WTC11 (cell line): ENCODE measurements around the gene TNFAIP3. TPM values are rescaled to one million over a fixed set of nuclear protein-coding genes. Genes with fewer than 3 reads are reported as not detected.
A peak's percentile ranks its signal among the peaks of the same experiment; 100 is the strongest.

Source experiments
- ATAC-seq: fragments of 200-7000 bp; cut with Tn5 transposase; 2 replicates; pipeline ENCODE4 v1.10.0; 2021; ENCODE audit warnings: mild to moderate bottlenecking, moderate library complexity
- CTCF ChIA-PET: fragments of 300-600 bp; sonication (Branson Sonifier 250); formaldehyde crosslinking; loops from one replicate; lab custom pipeline; 2021; ENCODE audit warnings: antibody characterized with exemption; lab: Charles Lee
- POLR2A ChIA-PET: fragments of 350-600 bp; sonication (Branson Sonifier 250); formaldehyde crosslinking; loops from one replicate; lab custom pipeline; 2021; ENCODE audit warnings: antibody characterized with exemption; lab: Charles Lee
- DNase-seq: peaks from one replicate; pipeline ENCODE4 v3.0.0; 2021; ENCODE audit warnings: low spot score
- H3K27ac Mint-ChIP-seq: 2 replicates; pipeline ENCODE4 v1.8.0; 2021; ENCODE audit warnings: mixed read lengths
- H3K27me3 Mint-ChIP-seq: 2 replicates; pipeline ENCODE4 v1.8.0; 2021; ENCODE audit warnings: low read depth, mild to moderate bottlenecking, moderate library complexity, mixed read lengths
- H3K36me3 Mint-ChIP-seq: 2 replicates; pipeline ENCODE4 v1.8.0; 2021; ENCODE audit warnings: mixed read lengths
- H3K4me1 Mint-ChIP-seq: 2 replicates; pipeline ENCODE4 v1.8.0; 2022; ENCODE audit warnings: mixed read lengths
- H3K4me3 Mint-ChIP-seq: 2 replicates; pipeline ENCODE4 v1.8.0; 2021; ENCODE audit warnings: mild to moderate bottlenecking, moderate library complexity, mixed read lengths
- H3K9me3 Mint-ChIP-seq: 2 replicates; pipeline ENCODE4 v1.8.0; 2021; ENCODE audit warnings: mixed read lengths
- ATF3 ChIP-seq: sonication (generic); formaldehyde crosslinking; conservative IDR thresholded peaks from 2 replicates; pipeline ENCODE4 v1.8.1; 2022; ENCODE audit warnings: mild to moderate bottlenecking, missing genetic modification reagents
- CDX4 ChIP-seq: fragments of 250-450 bp; sonication (Bioruptor Pico); IDR thresholded peaks from 2 replicates; pipeline ENCODE4 v1.9.0; 2021; ENCODE audit warnings: moderate library complexity, mild to moderate bottlenecking, inconsistent platforms, borderline replicate concordance
- ERG ChIP-seq: fragments of 250-450 bp; sonication (Bioruptor Pico); IDR thresholded peaks from 2 replicates; pipeline ENCODE4 v1.8.0; 2021; ENCODE audit warnings: mild to moderate bottlenecking
- FOXJ3 ChIP-seq: sonication (generic); formaldehyde crosslinking; IDR thresholded peaks from 2 replicates; pipeline ENCODE4 v1.9.0; 2021; ENCODE audit warnings: missing genetic modification reagents, mild to moderate bottlenecking, borderline replicate concordance
- FOXK1 ChIP-seq: sonication (generic); formaldehyde crosslinking; IDR thresholded peaks from 2 replicates; pipeline ENCODE4 v1.8.0; 2022; ENCODE audit warnings: mild to moderate bottlenecking, moderate library complexity, missing genetic modification reagents
- GTF2I ChIP-seq: fragments of 250-450 bp; sonication (Bioruptor Pico); conservative IDR thresholded peaks from 2 replicates; pipeline ENCODE4 v1.4.0; 2021; ENCODE audit warnings: mild to moderate bottlenecking
- IRF1 ChIP-seq: sonication (generic); formaldehyde crosslinking; IDR thresholded peaks from 2 replicates; pipeline ENCODE4 v1.8.0; 2023; ENCODE audit warnings: missing genetic modification reagents
- JUN ChIP-seq: sonication (generic); formaldehyde crosslinking; IDR thresholded peaks from 2 replicates; pipeline ENCODE4 v1.8.0; 2023; ENCODE audit warnings: mild to moderate bottlenecking, missing genetic modification reagents
- NFYB ChIP-seq: sonication (generic); formaldehyde crosslinking; conservative IDR thresholded peaks from 2 replicates; pipeline ENCODE4 v1.8.0; 2022; ENCODE audit warnings: low read depth, missing genetic modification reagents
- OVOL2 ChIP-seq: fragments of 250-450 bp; sonication (Bioruptor Pico); IDR thresholded peaks from 2 replicates; pipeline ENCODE4 v1.9.0; 2021; ENCODE audit warnings: mild to moderate bottlenecking, borderline replicate concordance
- RORB ChIP-seq: fragments of 250-450 bp; sonication (Bioruptor Pico); IDR thresholded peaks from 2 replicates; pipeline ENCODE4 v1.9.0; 2021; ENCODE audit warnings: mild to moderate bottlenecking
- SMAD3 ChIP-seq: sonication (generic); formaldehyde crosslinking; IDR thresholded peaks from 2 replicates; pipeline ENCODE4 v1.8.0; 2022; ENCODE audit warnings: missing genetic modification reagents, mild to moderate bottlenecking, borderline replicate concordance
- ZBTB21 ChIP-seq: sonication (generic); formaldehyde crosslinking; IDR thresholded peaks from 2 replicates; pipeline ENCODE4 v1.8.1; 2023; ENCODE audit warnings: mild to moderate bottlenecking, missing genetic modification reagents, borderline replicate concordance
- ZNF121 ChIP-seq: sonication (generic); formaldehyde crosslinking; IDR thresholded peaks from 2 replicates; pipeline ENCODE4 v1.8.0; 2023; ENCODE audit warnings: missing genetic modification reagents
- ZNF396 ChIP-seq: fragments of 250-450 bp; sonication (Bioruptor Pico); IDR thresholded peaks from 2 replicates; pipeline ENCODE4 v1.8.0; 2021; ENCODE audit warnings: mild to moderate bottlenecking, moderate library complexity, borderline replicate concordance
- ZNF423 ChIP-seq: fragments of 250-450 bp; sonication (Bioruptor Pico); IDR thresholded peaks from 2 replicates; pipeline ENCODE4 v2.1.2; 2022; ENCODE audit warnings: mild to moderate bottlenecking, moderate library complexity
- ZNF512 ChIP-seq: sonication (generic); formaldehyde crosslinking; IDR thresholded peaks from 2 replicates; pipeline ENCODE4 v1.8.1; 2022; ENCODE audit warnings: missing genetic modification reagents, borderline replicate concordance
- total RNA-seq: library from RNA; stranded (reverse); gene quantifications from 3 replicates; pipeline ENCODE4 v1.2.3, GENCODE V29; 2021
- TF ChIP-seq, protein P1 (sequence below): sonication (generic); formaldehyde crosslinking; IDR thresholded peaks from 2 replicates; pipeline ENCODE4 v1.8.0; 2022; ENCODE audit warnings: mild to moderate bottlenecking, missing genetic modification reagents
- TF ChIP-seq, protein P2 (sequence below): sonication (generic); formaldehyde crosslinking; IDR thresholded peaks from 2 replicates; pipeline ENCODE4 v1.8.1; 2022; ENCODE audit warnings: mild to moderate bottlenecking, missing genetic modification reagents, moderate library complexity, borderline replicate concordance
- TF ChIP-seq, protein P3 (sequence below): sonication (generic); formaldehyde crosslinking; IDR thresholded peaks from 2 replicates; pipeline ENCODE4 v1.8.1; 2023; ENCODE audit warnings: mild to moderate bottlenecking, missing genetic modification reagents, moderate library complexity
- TF ChIP-seq, protein P4 (sequence below): fragments of 250-450 bp; sonication (Bioruptor Pico); IDR thresholded peaks from 2 replicates; pipeline ENCODE4 v2.1.2; 2022; ENCODE audit warnings: mild to moderate bottlenecking, moderate library complexity
- TF ChIP-seq, protein P5 (sequence below): fragments of 250-450 bp; sonication (Bioruptor Pico); IDR thresholded peaks from 2 replicates; pipeline ENCODE4 v1.9.0; 2021; ENCODE audit warnings: mild to moderate bottlenecking, borderline replicate concordance

The TNFAIP3 gene
- total RNA-seq, 1 experiment from 2014 or later: 4.2 TPM

DNA sequence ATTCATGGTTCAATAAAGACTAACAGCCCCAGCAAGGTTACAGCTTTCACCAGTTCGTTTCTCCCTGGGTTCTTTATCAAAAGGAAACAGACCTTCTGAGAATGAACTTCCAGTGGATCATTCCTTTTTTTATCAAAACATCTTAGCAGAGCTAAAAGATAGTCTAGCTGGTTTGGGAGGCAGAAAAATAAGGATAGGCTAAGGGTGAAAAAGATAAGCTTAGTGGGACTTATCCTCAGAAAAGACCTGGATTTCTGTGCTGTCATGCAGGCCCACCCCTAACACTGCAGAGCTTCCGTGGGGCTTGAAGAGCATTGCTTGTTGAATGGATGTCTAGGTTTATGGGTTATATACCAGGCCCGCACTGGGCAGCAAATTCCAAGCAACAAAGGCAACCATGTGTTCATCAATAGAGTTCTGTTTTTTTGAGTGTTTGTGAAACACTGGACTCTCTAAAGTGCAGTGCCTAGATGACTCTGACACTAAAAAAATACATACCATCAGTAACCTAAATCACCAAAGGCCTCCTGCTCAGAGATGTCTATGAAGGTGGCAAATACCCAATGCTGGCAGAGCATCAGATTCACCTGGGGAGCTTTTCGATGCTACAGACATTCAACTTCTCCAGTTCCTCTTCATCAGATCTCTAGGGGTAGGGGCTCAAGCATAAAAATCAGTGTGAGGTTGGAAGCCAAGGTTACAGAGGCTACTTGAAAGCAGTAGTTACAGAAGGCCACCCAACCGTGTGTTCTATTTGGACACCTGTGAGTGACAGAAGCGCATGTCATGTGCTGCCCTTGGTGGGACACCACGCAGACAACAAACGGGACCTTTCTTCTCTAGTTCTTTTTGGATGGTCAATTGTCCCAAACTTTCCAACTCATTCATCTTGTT lies 53.0 kb downstream of the TNFAIP3 start (continued):
- no peak for TF ChIP-seq GTF2I (CRISPR knock-in tag)
- no peak for TF ChIP-seq ZNF512
- TF ChIP-seq SMAD3 (CRISPR knock-in tag): no peak
- TF ChIP-seq FOXJ3 (CRISPR knock-in tag): no peak
- TF ChIP-seq, protein P1, sequence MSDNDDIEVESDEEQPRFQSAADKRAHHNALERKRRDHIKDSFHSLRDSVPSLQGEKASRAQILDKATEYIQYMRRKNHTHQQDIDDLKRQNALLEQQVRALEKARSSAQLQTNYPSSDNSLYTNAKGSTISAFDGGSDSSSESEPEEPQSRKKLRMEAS: no peak

- H3K4me1 Mint-ChIP-seq: peaks cover 21% of the 10 kb centered on the region
- POLR2A ChIA-PET: no interaction called here
- no peaks in the 10 kb centered on the region for H3K9me3 Mint-ChIP-seq
- CTCF ChIA-PET: interaction anchor here (0.8 kb wide), 1 partner anchor 18 kb away, joined by 3 read pairs; no protein-coding TSS in a partner anchor
- H3K36me3 Mint-ChIP-seq: no peaks in the 10 kb centered on the region
- H3K27ac Mint-ChIP-seq: no peak overlapping the region
- peaks cover 10% of the 10 kb centered on the region for H3K27me3 Mint-ChIP-seq
- peak; percentile 17 for DNase-seq
- peak; percentile 51 for ATAC-seq
- no peak overlapping the region for H3K4me3 Mint-ChIP-seq
- TF ChIP-seq ATF3 (CRISPR knock-in tag) (no peak), ZBTB21 (CRISPR knock-in tag) (no peak), IRF1 (CRISPR knock-in tag) (no peak), ZNF121 (CRISPR knock-in tag) (no peak), FOXK1 (CRISPR knock-in tag) (no peak), OVOL2 (CRISPR knock-in tag) (no peak), JUN (CRISPR knock-in tag) (no peak), SMAD3 (CRISPR knock-in tag) (no peak), ZNF423 (no peak), RORB (CRISPR knock-in tag) (no peak), ERG (no peak), CDX4 (CRISPR knock-in tag) (no peak), NFYB (CRISPR knock-in tag) (no peak), ZNF396 (CRISPR knock-in tag) (no peak)
- TF ChIP-seq, protein P2, sequence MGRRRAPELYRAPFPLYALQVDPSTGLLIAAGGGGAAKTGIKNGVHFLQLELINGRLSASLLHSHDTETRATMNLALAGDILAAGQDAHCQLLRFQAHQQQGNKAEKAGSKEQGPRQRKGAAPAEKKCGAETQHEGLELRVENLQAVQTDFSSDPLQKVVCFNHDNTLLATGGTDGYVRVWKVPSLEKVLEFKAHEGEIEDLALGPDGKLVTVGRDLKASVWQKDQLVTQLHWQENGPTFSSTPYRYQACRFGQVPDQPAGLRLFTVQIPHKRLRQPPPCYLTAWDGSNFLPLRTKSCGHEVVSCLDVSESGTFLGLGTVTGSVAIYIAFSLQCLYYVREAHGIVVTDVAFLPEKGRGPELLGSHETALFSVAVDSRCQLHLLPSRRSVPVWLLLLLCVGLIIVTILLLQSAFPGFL (CRISPR knock-in tag): no peak
- TF ChIP-seq, protein P3, sequence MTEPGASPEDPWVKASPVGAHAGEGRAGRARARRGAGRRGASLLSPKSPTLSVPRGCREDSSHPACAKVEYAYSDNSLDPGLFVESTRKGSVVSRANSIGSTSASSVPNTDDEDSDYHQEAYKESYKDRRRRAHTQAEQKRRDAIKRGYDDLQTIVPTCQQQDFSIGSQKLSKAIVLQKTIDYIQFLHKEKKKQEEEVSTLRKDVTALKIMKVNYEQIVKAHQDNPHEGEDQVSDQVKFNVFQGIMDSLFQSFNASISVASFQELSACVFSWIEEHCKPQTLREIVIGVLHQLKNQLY (CRISPR knock-in tag): no peak
- TF ChIP-seq, protein P4, sequence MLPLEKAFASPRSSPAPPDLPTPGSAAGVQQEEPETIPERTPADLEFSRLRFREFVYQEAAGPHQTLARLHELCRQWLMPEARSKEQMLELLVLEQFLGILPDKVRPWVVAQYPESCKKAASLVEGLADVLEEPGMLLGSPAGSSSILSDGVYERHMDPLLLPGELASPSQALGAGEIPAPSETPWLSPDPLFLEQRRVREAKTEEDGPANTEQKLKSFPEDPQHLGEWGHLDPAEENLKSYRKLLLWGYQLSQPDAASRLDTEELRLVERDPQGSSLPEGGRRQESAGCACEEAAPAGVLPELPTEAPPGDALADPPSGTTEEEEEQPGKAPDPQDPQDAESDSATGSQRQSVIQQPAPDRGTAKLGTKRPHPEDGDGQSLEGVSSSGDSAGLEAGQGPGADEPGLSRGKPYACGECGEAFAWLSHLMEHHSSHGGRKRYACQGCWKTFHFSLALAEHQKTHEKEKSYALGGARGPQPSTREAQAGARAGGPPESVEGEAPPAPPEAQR (CRISPR knock-in tag): no peak
- TF ChIP-seq, protein P5, sequence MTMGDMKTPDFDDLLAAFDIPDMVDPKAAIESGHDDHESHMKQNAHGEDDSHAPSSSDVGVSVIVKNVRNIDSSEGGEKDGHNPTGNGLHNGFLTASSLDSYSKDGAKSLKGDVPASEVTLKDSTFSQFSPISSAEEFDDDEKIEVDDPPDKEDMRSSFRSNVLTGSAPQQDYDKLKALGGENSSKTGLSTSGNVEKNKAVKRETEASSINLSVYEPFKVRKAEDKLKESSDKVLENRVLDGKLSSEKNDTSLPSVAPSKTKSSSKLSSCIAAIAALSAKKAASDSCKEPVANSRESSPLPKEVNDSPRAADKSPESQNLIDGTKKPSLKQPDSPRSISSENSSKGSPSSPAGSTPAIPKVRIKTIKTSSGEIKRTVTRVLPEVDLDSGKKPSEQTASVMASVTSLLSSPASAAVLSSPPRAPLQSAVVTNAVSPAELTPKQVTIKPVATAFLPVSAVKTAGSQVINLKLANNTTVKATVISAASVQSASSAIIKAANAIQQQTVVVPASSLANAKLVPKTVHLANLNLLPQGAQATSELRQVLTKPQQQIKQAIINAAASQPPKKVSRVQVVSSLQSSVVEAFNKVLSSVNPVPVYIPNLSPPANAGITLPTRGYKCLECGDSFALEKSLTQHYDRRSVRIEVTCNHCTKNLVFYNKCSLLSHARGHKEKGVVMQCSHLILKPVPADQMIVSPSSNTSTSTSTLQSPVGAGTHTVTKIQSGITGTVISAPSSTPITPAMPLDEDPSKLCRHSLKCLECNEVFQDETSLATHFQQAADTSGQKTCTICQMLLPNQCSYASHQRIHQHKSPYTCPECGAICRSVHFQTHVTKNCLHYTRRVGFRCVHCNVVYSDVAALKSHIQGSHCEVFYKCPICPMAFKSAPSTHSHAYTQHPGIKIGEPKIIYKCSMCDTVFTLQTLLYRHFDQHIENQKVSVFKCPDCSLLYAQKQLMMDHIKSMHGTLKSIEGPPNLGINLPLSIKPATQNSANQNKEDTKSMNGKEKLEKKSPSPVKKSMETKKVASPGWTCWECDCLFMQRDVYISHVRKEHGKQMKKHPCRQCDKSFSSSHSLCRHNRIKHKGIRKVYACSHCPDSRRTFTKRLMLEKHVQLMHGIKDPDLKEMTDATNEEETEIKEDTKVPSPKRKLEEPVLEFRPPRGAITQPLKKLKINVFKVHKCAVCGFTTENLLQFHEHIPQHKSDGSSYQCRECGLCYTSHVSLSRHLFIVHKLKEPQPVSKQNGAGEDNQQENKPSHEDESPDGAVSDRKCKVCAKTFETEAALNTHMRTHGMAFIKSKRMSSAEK: no peak
These were observed 54.8 kb downstream of the TNFAIP3 start for GRCh38 chr6:137921823-137922222.
